Activated T-helper 9 cell treated with anti-CD3 and anti-CD28 coated beads, Interleukin-2, amount 50 U/mL, for 16 hours (primary cell): ENCODE data around the gene PMF1.
A peak's percentile ranks its signal among the peaks of the same experiment; 100 is the strongest.

Experiments
- DNase-seq: peaks from one replicate; pipeline ENCODE4 v3.0.0-alpha.2; 2020; ENCODE audit warnings: low read depth

The PMF1 gene

DNA sequence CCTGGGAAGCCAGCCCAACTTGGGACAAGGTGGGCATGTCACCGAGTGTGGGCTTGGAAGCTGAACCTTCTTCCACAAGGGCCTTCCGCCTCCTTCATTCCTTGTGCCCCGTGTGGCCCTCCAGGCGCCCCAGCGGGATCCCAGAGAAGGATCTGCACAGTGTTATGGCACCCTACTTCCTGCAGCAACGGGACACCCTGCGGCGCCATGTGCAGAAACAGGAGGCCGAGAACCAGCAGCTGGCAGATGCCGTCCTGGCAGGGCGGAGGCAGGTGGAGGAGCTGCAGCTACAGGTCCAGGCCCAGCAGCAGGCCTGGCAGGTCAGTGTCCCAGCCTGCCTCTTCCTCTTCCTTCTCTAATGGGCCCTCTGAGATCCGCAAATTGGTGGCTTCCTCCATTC, 23.4 kb downstream of the PMF1 start:
- no peak for DNase-seq

DNA sequence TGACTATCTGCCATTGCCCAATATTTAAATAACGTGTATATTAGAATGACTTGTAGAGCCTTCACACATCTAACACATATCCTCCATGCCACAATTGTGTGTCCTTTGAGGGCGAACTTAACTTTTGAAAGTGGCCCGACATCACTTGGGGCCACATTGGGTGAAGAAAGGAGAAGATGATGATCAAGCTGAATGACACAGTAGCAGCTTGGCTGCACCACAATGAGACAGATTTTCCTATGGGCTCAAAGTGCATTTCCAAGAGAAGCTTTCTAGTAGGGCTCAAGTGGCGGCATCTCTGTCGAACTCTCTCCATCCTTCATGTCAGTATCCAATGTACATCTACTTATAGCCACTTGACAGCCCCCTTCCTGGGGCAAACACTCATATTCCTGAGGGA, 25.4 kb downstream of the PMF1 start:
- no peak for DNase-seq

DNA sequence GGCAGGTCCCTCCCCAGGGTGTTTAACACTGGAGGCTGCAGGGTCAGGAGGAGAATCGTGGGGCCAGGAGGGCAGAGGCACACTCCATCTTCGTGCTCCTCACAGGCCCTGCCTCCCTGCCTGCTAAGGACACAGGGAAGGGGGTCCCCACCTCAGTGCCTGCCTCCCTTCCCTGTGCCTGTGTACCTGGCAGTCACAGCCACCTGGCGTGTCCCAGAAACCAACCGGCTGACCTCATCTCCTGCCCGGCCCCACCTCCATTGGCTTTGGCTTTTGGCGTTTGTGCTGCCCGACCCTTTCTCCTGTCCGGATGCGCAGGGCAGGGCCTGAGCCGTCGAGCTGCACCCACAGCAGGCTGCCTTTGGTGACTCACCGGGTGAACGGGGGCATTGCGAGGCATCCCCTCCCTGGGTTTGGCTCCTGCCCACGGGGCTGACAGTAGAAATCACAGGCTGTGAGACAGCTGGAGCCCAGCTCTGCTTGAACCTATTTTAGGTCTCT, 28.6 kb downstream of the PMF1 start:
- DNase-seq: no peak

DNA sequence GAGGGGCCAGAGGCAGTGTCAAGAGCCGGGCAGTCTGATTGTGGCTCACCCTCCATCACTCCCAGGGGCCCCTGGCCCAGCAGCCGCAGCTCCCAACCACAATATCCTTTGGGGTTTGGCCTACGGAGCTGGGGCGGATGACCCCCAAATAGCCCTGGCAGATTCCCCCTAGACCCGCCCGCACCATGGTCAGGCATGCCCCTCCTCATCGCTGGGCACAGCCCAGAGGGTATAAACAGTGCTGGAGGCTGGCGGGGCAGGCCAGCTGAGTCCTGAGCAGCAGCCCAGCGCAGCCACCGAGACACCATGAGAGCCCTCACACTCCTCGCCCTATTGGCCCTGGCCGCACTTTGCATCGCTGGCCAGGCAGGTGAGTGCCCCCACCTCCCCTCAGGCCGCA, 29.1 kb downstream of the PMF1 start, which contains the start of gene BGLAP:
TSS of gene BGLAP (plus strand) at position 259 of the 400 bp plus-strand sequence. CDS start at position 307, 48 bp downstream.
- no peak for DNase-seq

DNA sequence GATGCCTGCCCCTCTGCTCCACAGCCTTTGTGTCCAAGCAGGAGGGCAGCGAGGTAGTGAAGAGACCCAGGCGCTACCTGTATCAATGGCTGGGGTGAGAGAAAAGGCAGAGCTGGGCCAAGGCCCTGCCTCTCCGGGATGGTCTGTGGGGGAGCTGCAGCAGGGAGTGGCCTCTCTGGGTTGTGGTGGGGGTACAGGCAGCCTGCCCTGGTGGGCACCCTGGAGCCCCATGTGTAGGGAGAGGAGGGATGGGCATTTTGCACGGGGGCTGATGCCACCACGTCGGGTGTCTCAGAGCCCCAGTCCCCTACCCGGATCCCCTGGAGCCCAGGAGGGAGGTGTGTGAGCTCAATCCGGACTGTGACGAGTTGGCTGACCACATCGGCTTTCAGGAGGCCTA, 29.9 kb downstream of the PMF1 start:
- DNase-seq: no peak

DNA sequence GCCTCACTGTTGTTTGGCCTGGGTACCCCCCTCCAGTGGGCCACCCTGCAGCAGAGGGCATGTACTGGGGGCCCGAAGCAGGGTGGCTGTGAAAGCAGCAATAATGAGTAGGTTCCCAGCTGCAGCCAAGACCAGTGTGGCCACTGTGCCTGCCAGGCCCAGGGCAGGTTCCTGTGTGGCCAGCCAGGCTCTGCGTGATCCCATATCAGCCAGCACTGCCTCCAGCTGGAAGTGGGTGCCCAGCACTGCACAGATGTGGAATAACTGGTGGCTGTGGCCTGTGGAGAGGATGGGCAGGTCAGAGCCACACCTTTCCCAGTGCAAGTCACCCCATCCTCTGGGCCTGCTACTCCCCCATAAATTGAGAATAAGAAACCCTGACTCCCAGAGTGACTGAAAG, 31.3 kb downstream of the PMF1 start:
- no peak for DNase-seq

DNA sequence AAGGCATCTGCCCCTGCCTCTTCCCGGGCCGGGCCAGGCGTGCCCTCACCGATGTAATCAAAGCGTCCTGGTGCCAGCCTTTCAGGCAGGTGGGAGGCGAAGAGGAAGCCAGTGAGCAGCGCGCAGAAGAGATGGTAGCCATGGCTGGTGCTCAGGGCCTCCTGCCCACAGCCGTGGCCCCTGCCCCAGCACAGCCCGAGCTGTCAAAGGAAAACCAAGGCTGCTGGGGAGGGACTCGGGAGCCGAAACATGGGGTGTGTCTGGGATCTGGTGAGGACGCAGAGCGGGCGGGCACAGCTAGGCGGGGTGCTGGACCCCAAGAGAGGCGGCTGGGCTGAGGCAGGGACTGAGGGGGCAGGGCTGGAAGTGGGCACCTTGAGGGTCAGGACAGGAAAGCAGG, 31.9 kb downstream of the PMF1 start:
- DNase-seq: no peak

DNA sequence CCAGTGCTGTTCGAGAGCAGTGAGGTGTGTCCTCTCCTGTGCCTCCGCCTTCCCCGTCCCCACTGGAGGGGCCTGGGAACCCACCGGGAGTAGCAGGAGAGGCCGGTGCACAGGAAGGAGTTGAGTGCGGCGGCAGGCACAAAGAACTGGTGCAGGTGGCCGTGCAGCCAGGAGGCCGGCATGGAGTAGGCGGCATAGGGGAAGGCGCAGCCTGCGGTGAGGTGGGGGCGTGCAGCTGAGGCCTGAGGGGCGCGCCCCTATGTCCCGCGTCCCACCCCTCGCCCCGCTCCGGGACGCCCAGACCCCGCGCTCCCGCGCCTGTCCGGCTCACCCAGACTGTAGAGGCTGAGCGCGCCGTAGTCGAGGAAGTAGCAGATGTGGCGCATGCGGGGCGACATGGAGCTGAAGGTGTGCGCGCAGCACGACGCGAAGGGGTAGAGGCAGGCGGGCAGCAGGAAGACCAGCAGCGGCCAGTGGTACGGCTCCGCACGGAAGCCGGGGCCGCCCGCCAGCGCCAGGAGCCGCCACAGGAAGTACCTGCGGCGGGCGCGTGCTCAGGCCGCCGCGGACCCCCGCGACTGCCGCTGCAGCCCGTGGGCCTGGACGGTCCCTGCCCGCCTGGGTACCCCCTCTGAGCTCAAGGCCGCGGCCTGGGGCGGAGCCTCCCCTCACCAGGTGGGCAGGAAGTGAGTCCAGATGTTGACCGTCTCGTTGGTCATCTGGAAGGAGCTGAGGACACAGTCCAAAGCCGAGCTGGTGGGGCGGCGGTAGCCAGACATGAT, 32.8 kb downstream of the PMF1 start:
- peak; percentile 15 for DNase-seq

DNA sequence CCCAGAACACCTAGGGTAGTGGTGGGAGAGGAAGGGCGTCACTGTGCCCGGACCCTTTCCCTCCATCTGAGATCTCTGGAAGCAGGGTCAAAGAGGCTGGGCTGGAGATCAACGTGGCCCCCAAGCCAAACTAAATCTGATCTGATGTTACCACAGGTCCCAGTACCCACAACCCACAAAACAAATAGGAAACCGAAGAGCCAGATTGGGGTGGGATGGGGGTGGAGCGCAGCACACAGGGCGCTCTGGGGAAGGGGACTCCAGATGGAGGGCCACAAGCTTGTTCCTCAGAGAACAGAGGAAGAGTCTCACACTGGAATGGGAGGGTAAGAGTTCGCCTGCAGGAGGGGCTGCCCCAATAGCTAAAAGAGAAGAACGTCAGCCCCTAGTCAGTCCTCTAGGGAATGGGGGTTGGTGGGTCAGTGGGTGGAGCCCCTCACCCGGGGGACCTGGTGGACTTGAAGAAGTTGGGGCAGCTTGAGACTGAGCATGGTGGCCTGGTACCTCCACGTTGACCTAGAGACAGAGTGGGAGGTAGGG, 33.5 kb downstream of the PMF1 start:
- no peak for DNase-seq

DNA sequence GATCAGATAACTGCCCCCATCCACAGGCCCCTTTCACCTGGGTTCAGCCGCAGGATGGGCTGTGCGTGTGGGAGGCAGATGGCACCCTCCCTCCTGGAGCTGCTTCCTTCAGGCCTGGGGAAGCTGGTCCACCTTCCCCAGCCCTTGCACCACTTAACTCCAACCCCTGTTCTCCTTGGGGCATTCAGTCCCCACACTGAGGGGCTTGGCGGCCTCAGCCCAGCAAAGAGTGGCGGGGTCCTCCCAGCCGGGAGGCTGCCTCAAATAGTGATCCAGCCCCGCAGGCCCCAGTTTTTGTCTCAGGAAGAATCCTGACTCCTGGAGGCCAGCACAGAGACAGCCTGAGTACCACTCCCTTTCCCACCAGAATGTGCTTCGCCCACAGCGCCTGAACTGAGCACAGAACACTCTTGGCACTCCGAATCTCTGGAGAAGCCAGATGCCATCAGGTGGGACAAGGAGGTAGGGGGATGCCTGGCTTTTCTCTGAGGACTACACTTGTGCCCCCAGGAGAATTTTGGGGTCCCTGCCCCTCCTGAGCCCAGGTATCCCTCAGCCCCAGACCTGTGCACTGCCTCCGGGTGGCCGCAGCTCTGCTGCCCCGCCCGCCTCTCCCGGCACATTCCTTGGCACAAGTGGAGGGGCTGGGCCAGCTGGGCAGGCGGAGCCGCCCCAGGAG, 34.1 kb downstream of the PMF1 start:
- no peak for DNase-seq

DNA sequence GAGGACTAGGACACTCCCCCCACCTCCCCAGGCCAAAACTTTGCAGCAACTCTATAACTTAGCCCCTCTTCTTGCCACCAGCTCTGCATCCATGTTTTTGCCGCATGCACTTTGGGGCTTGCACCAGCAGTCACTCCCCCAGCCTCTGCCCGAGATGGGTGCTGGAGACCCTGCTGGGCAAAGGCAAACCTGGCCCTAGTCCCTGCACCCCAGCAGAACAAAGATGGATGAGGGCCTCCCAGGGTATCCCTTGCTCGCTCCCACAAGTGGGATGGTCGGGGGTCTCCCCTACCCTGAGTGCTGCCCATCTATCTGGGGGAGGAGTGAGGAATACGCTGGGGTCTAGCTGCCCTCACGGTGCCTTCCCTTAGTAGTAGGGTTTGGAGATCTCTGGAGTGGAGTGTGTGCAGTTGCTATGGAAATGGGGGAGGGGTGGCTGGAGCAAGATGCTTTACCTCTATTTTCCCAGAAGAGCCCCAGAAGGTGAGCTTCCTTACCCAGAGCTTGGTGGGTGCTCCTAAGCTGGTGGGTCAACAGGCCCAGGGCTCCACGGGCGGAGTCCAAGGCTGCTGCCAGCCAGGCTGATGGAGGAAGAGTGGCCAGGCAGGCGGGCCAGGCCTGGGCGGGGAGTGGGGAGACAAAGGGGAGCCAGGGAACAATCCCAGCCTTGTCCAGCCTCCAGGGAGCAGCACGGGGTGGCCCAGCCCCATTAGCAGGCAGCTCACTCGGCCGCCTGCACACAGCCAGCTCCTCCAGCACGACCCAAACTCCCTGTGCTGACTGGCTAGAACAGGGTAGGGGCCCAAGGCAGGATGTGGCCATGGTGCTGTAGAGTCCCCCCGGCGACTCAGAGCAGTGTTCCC, 34.9 kb downstream of the PMF1 start, which contains the start of gene PAQR6:
TSS of gene PAQR6 (minus strand) at position 597 of the 863 bp plus-strand sequence. CDS start 1,325 bp downstream, outside the sequence.
- DNase-seq: no peak

DNA sequence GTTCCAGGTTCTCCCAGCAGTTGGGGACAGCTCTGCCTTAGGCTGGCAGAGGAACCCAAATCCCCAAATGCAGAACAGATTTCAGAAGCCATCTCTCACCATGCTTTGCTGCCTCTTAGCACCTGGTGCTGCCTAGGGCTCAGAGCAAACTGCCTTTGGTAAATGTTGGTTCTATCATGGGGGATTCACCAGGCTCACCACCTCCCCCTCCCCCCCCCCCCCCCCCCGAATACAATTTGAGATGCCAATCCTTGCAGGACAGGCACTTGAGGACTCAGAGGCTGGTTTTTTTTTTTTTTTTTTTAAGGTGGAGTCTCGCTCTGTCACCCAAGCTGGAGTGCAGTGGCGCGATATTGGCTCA, 35.5 kb downstream of the PMF1 start:
- no peak for DNase-seq

DNA sequence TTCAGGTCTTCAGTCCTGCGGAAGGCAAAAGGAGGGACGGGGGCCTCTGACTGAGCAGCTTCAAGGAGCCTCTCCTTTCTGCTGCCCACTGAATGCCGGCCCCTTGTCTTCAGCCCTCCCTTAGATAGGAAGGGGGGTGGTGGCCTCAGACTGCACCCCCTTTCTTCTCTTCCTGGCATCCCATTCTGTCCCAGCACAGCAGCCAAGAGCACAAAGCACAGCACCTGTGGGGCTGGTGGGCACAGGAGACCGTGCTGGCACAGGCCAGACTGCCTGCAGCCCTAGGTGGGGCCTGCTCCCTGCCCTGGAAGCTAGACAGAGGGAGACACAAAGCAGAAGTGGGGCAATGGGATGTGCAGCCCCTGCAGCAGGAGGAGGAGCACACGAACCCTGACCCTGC, 36.8 kb downstream of the PMF1 start:
- no peak for DNase-seq

DNA sequence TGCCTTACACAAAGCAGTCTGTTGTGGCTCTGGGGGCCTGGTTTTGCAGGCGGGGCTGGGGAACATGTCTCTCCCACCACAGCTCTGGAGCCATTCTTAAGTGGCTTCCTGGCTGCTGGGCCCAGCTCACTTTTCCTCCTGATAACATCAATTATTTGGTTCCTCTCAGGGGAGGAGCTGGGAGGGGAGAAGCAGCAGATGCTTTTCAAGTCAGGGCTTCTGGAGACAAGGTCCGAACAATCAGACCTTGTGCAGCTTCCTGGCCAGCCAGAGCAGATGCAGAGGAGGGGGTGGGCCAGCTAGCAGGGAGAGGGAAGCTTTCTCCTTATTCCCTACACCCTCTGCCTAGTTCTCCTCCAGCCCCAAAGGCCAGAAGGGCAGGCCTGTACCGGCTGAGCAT, 38.7 kb downstream of the PMF1 start:
- no peak for DNase-seq

DNA sequence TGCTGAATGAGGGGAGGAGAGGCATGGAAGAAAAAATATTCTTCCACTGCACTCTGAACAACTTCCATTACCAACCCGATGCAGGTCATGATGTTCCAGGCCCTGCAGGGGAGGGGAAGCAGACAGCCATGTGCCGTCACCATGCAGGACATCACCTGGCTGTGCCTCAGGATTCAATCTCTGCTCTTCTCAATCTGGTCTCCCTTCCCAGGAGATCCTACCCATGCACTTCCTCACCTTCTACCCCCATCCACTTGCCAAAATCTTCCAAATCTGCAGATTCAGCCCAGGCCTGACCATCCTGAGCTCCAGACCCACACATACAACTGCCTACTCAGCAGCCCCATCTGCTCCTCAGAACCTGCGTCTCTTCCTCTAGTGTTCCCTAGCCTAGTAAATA, 40.8 kb downstream of the PMF1 start:
- DNase-seq: no peak

DNA sequence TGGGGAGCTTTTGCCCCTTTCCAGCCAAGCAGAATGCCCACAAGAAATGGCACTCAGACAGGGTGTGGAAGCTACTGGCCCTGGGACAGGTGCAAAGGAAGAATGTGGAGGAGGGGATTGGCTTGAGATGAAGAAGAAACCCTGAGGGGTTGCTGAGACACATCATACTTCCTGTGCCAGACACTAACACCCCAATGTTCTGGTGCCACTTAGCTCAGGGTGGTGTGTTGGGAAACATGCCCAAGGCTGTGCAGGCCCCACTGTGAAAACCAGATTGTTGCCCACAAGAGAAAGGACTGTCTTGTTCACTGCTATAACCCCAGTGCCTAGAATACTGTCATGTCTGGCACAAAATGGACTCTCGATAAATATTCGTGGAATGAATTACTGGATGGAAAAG, 44.9 kb downstream of the PMF1 start:
- DNase-seq: no peak

DNA sequence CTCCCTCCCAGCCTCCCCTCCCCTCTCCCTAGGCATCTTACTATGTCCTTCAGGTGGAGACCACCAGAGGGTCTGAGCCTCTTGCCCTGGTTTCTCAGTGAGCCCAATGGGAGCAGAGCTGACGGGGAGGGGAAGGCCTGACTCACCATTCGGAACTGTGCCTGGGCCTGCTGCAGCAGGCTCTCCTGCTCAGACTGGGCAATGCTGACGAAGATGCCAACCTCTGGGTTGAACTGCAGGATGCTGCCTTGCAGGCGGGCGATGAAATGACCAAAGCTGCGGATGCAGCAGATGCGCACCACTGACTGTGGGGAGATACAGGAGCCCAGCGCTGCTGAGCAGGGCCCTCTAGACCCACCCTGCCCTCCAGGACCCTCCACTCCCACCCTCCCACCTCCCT, 46.1 kb downstream of the PMF1 start:
- no peak for DNase-seq

DNA sequence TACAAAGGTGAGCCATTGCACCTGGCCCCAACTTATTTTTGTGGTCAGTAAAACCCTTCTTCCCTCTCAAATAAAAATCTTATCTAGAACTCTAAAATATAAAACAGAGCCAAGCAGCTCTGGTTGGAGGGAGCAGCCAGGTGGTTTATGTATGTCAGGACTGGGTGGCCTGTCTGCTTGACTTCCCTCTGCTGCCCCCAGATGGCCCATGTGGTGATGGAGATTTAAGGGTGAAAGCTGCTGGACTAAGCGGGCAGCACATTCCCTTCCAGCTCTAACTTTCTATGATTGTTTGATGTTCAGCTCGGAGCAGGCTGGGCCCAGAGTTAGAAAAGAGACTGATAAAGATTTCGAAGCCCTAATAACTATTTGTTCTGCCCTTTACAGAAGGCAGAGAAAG, 47.0 kb downstream of the PMF1 start:
- DNase-seq: no peak

DNA sequence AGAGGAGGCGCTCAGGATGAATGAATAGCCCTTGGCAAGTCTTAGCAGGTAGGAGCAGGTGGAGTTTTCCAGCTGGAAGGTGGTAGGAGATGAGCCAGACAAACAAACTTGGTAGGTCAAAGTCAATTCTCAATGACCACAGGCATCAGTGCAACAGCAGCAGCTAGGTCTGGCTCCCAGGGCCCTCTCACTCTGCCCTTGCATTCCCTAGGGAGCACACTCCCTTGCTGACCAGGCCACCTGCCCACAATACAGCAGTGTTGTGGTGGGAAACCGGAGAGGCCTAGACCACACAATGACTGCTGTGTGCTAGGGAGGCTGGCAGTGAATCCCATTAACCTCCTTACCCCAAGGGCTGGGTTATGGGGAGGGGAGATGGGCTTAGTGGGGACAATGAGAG, 48.1 kb downstream of the PMF1 start:
- no peak for DNase-seq

DNA sequence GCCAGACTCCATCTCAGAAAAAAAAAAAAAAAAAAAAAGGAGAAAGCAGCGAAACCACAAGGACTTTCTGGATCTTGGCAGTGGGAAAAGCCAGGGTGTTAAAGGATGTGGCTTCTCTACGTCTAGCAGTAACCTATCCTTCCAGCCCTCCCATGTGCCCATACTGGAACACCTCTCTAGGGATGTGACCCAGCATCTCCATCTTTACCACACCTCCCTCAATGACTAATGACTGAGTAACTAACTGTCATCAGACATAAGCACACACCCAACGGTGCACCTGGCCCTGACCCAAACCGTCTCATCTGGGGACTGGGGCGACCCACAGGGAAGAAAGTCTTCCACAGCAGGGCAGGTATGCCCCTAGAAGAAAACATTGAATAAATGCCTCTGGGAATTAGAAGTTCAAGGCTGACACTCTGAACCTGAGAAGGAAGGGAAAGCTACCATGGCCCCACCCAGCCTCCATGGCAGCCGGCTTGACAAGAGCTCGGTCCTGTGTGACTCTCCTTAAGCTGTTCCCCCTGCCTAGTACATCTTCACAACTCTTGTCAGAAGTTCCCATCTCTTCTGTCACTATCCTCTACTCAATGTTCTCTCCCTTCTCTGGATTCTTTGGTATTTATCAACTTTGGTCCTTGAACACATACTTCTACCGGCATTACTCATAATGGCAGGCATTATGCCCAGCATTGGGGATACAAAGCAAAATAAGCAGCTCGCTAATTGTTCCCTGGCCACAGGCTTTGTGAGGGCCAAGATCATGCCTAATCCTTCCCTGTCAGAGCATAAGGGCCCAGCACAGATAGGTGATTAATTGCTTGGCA, 49.9 kb downstream of the PMF1 start:
- DNase-seq: no peak

DNA sequence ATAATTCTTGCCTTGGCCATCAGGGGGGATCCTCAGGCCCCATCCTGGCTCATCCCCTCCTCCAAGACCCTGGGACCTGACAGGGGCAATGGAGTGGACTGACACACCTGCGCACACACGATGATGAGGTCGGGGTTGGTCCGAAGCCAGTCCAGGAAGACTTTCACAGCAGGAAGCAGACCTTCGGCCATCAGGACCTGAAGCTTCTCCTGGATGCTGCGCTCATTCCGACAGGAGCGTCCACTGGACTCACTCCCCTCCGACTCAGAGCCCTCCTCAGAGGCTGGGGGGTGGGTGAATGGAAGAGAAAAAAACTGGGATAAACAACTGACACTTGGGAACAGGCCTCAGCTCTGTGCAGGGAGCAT, 50.5 kb downstream of the PMF1 start:
- DNase-seq: no peak
